ENCODE results near the gene PAWR.

PAWR gene

GRCh38 chr12:79680051-79680450 lies 10.7 kb downstream of the PAWR start:
- in situ Hi-C loops (cut with MboI; ENCODE audit: low sequenced_read_pairs) = no loop called here
- H3K36me3 ChIP-seq (replicated peaks) = peaks cover 12% of the 10 kb centered on the region
- H3K9me3 ChIP-seq = no peaks in the 10 kb centered on the region; the same call in 1 of the 2 replicates
- H3K4me3 ChIP-seq = no peak overlapping the region
- H3K27me3 ChIP-seq (ENCODE audit: low read depth) = no peaks in the 10 kb centered on the region
- no peak for DNase-seq (ENCODE audit: low spot score in 2 of 2)
- H3K4me1 ChIP-seq = peaks cover 46% of the 10 kb centered on the region

GRCh38 chr12:79678306-79678705 lies 12.5 kb downstream of the PAWR start:
- H3K4me1 ChIP-seq = peaks cover 41% of the 10 kb centered on the region
- in situ Hi-C loops (cut with MboI; ENCODE audit: low sequenced_read_pairs) = no loop called here
- peaks cover 2% of the 10 kb centered on the region for H3K9me3 ChIP-seq
- no peak for DNase-seq (ENCODE audit: low spot score in 2 of 2)
- no peak overlapping the region for H3K4me3 ChIP-seq
- H3K36me3 ChIP-seq (replicated peaks) = peaks cover 9% of the 10 kb centered on the region
- no peaks in the 10 kb centered on the region for H3K27me3 ChIP-seq (ENCODE audit: low read depth)

DNA sequence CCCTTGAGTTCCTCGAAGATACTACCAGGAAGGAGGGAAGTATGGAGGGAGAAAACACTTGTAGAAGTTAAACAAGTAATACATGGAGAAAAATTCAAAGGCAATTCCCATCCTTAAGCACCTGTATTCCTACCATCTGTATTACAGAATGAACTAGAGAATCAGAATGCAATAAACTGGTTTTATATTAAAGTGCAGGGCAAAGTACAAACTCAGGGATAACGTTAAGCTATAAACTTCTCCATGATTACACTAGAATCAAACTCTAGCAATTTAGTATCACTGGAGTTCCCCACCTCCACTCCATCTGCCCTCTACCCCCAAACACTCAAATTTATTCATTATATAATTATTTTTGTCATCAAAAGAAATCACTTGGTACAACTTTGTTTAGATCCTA lies 13.1 kb downstream of the PAWR start:
- Histone ChIP-seq H3K27me3 (ENCODE audit: low read depth) (no peaks in the 10 kb centered on the region), H3K4me1 (peaks cover 36% of the 10 kb centered on the region), H3K4me3 (no peak overlapping the region), H3K36me3 (replicated peaks) (peaks cover 9% of the 10 kb centered on the region), H3K9me3 (peaks cover 2% of the 10 kb centered on the region)
- in situ Hi-C loops (cut with MboI; ENCODE audit: low sequenced_read_pairs) = no loop called here
- DNase-seq (ENCODE audit: low spot score in 2 of 2) = no peak

DNA sequence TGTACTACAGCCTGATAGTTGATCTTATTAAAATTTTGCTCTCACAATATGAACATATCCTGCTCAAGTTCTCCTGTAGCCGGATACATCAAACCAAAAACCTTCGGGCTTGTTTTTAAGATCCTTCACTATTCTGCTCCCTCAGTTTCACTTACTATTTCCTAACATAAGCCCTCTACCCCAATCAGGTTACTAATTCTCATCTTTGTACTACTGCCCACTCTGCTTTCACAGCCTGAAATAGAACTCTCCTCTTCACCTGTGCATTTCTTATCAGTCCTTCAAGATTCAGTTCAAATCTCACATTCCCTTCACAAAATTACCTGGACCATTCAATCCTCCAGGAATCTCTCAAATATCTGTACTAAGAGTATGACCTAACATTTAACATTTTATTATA lies 14.2 kb downstream of the PAWR start:
- Histone ChIP-seq H3K27me3 (ENCODE audit: low read depth) (no peaks in the 10 kb centered on the region), H3K9me3 (peaks cover 2% of the 10 kb centered on the region), H3K36me3 (replicated peaks) (peaks cover 9% of the 10 kb centered on the region), H3K4me1 (peaks cover 27% of the 10 kb centered on the region), H3K4me3 (no peak overlapping the region)
- DNase-seq (ENCODE audit: low spot score in 2 of 2) = no peak
- in situ Hi-C loops (cut with MboI; ENCODE audit: low sequenced_read_pairs) = no loop called here

DNA sequence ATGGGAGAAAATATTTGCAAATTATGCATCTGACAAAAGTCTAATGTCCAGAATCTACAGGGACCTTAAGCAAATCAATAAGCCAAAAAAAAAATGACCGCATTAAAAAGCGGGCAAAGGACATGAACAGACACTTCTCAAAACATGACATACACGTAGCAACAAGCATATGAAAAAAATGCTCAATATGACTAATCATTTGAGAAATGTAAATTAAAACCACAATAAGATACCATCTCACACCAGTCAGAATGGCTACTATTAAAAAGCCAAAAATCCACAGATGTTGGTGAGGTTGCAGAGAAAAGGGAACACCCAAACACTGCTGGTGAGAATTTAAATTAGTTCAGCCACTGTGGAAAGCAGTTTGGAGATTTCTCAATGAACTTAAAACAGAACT lies 16.1 kb downstream of the PAWR start:
- in situ Hi-C loops (cut with MboI; ENCODE audit: low sequenced_read_pairs) = no loop called here
- H3K4me1 ChIP-seq = peaks cover 18% of the 10 kb centered on the region

DNA sequence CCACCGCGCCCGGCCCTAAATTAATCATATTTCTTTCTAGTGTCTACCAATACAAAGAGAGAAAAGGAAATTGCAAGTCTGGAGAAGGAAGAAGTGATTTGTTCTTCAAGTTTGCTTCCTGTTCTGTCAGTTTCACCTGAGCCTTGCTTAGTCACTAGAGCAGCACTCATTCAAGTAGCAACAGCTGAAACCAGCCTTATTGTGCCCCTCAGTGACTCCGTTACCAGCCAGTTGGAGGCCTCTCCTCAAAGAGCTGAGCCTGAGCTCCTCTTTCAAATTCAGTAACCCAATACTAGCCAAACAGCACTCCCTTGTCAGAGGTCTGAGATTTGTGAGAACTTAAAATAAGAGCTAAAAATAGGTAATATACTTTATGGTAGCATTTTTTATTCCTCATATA lies 17.4 kb downstream of the PAWR start:
- H3K9me3 ChIP-seq = peaks cover 2% of the 10 kb centered on the region
- peaks cover 7% of the 10 kb centered on the region for H3K4me1 ChIP-seq
- H3K36me3 ChIP-seq (replicated peaks) = peaks cover 12% of the 10 kb centered on the region
- no peak overlapping the region for H3K4me3 ChIP-seq
- H3K27me3 ChIP-seq (ENCODE audit: low read depth) = no peaks in the 10 kb centered on the region
- in situ Hi-C loops (cut with MboI; ENCODE audit: low sequenced_read_pairs) = no loop called here
- no peak for DNase-seq (ENCODE audit: low spot score in 2 of 2)

More for the DNA sequence above, 16.1 kb downstream of the PAWR start:
- H3K9me3 ChIP-seq = peaks cover 2% of the 10 kb centered on the region
- peaks cover 9% of the 10 kb centered on the region for H3K36me3 ChIP-seq (replicated peaks)
- DNase-seq (ENCODE audit: low spot score in 2 of 2) = no peak
- H3K27me3 ChIP-seq (ENCODE audit: low read depth) = no peaks in the 10 kb centered on the region
- no peak overlapping the region for H3K4me3 ChIP-seq

DNA sequence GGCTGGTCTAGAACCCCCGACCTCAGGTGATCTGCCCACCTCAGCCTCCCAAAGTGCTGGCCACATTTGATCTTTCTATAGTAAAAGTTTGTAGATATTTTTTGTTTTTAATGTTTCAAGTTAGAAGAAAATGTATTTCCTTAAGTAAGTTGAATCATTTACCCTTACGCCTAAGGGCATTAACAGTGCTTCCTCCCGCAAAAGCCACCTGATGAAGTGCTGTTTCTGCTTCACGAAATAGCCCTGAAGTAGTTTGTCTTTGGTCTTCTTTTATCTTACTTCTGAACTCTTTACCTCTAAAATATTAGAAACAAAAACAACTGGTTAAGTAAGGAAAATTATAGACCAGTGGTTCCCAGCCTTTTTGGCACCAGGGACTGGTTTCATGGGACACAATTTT lies 22.7 kb downstream of the PAWR start:
- in situ Hi-C loops (cut with MboI; ENCODE audit: low sequenced_read_pairs) = no loop called here
- Histone ChIP-seq H3K9me3 (no peaks in the 10 kb centered on the region), H3K4me1 (peaks cover 4% of the 10 kb centered on the region), H3K36me3 (replicated peaks) (peaks cover 12% of the 10 kb centered on the region), H3K27me3 (ENCODE audit: low read depth) (no peaks in the 10 kb centered on the region), H3K4me3 (no peak overlapping the region)
- no peak for DNase-seq (ENCODE audit: low spot score in 2 of 2)

DNA sequence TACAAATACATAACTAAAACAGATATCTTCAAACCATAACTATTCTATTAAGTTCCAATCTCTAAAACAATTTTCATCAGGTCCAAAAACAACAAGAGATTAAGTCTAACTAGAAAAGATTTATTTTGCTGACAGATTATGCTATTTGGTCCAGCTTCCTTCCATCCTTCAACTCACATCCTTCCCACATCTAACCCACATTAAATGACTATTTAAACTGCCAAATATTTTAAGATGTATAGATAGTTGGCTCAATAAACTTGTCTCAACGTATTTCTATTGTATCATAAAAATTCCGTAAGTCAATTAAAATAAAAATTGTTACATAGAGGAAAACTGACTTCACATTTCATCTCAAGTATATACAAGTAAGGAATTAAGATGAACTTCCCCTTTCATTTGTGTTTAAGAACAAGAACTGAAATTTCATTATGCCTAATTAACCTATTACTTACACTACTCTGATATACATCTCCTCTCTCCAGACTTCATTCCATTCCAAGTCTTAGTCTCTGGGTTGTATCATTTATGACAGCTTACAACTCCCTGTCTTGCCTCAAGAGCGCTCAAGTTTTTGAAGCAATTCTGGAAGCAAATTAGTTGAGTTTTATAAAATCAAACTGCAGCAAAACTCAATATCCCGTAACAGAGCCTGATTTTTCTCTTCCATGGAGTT lies 25.4 kb downstream of the PAWR start:
- peaks cover 12% of the 10 kb centered on the region for H3K36me3 ChIP-seq (replicated peaks)
- H3K9me3 ChIP-seq = no peaks in the 10 kb centered on the region
- DNase-seq (ENCODE audit: low spot score in 2 of 2) = no peak
- H3K4me1 ChIP-seq = peaks cover 19% of the 10 kb centered on the region
- H3K27me3 ChIP-seq (ENCODE audit: low read depth) = no peaks in the 10 kb centered on the region
- in situ Hi-C loops (cut with MboI; ENCODE audit: low sequenced_read_pairs) = no loop called here
- no peak overlapping the region for H3K4me3 ChIP-seq

DNA sequence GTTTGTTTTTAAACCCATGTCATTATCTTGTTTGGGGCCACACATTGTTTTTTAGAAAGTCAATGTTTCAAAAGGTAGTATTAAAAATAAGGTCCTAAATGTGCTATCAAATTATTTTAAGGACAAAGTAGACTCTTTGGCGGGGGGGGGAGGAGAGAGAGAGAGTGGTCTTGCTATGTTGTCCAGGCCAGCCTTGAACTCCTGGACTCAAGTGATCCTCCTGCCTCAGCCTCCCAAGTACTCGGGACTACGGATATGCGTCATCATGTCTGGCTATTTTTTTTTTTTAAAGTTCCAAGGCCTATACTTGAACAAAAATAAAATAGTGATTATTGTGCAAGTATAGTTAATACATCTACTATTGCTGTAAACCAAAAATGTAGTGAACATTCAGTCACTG lies 26.2 kb downstream of the PAWR start:
- no peaks in the 10 kb centered on the region for H3K27me3 ChIP-seq (ENCODE audit: low read depth)
- in situ Hi-C loops (cut with MboI; ENCODE audit: low sequenced_read_pairs) = no loop called here
- peaks cover 12% of the 10 kb centered on the region for H3K36me3 ChIP-seq (replicated peaks)
- no peak overlapping the region for H3K4me3 ChIP-seq
- no peaks in the 10 kb centered on the region for H3K9me3 ChIP-seq
- DNase-seq (ENCODE audit: low spot score in 2 of 2) = no peak
- H3K4me1 ChIP-seq = peaks cover 27% of the 10 kb centered on the region

GRCh38 chr12:79662046-79662811 lies 28.5 kb downstream of the PAWR start:
- no peak overlapping the region for H3K4me3 ChIP-seq
- no peaks in the 10 kb centered on the region for H3K27me3 ChIP-seq (ENCODE audit: low read depth)
- in situ Hi-C loops (cut with MboI; ENCODE audit: low sequenced_read_pairs) = no loop called here
- no peaks in the 10 kb centered on the region for H3K9me3 ChIP-seq
- no peak for DNase-seq (ENCODE audit: low spot score in 2 of 2)
- peaks cover 37% of the 10 kb centered on the region for H3K4me1 ChIP-seq
- H3K36me3 ChIP-seq (replicated peaks) = peaks cover 6% of the 10 kb centered on the region

GRCh38 chr12:79661629-79662028 lies 29.1 kb downstream of the PAWR start:
- H3K4me1 ChIP-seq = peaks cover 37% of the 10 kb centered on the region
- in situ Hi-C loops (cut with MboI; ENCODE audit: low sequenced_read_pairs) = no loop called here
- no peak overlapping the region for H3K4me3 ChIP-seq
- peaks cover 6% of the 10 kb centered on the region for H3K36me3 ChIP-seq (replicated peaks)
- DNase-seq (ENCODE audit: low spot score in 2 of 2) = no peak
- no peaks in the 10 kb centered on the region for H3K27me3 ChIP-seq (ENCODE audit: low read depth)
- H3K9me3 ChIP-seq = no peaks in the 10 kb centered on the region

DNA sequence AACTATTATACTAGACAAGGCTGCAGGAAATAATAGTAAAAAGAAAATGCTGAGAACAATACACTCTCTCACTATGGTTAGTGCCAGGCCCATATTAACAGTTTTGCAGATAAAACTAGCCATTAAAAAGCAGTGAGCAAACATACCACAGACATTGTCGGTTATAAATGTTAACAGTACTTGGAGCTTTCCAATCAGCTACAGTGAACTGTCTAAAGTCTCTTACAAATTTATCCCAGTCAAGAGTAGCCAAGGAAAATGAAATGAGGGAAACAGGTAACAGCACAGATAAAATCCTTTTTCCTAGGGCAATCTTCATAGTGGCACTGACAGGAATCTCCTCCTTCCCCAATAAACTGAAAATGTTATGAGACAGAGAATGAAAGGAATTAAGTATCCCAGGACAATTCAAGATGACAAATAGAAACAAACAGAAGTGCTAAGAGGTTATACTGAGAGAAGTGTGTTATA lies 30.8 kb downstream of the PAWR start:
- H3K9me3 ChIP-seq = no peaks in the 10 kb centered on the region
- H3K4me1 ChIP-seq = peaks cover 47% of the 10 kb centered on the region
- H3K27me3 ChIP-seq (ENCODE audit: low read depth) = no peaks in the 10 kb centered on the region
- H3K36me3 ChIP-seq (replicated peaks) = no peaks in the 10 kb centered on the region
- DNase-seq (ENCODE audit: low spot score in 2 of 2) = peak in 1 of 2 experiments; percentile 86
- no peak overlapping the region for H3K4me3 ChIP-seq
- in situ Hi-C loops (cut with MboI; ENCODE audit: low sequenced_read_pairs) = no loop called here

DNA sequence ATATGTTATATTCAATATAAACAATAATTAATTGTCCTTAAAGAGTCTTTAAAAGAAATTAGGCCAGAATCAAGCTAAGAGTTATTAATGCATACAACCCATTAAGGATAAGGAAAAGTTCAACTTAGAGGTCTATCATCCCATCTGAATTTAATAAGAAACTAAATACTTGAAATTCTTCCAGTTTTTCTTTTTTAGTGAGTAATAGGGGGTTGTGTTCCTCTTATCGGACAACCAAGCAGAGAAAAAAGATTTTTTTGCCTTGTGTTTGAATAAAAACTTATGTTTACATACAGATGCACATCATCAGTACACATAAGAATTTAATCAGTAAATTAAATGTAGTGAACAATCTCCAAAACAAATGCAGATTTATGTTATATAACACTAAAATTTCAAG lies 32.5 kb downstream of the PAWR start:
- in situ Hi-C loops (cut with MboI; ENCODE audit: low sequenced_read_pairs) = no loop called here
- Histone ChIP-seq H3K4me1 (peaks cover 63% of the 10 kb centered on the region), H3K4me3 (no peak overlapping the region), H3K36me3 (replicated peaks) (no peaks in the 10 kb centered on the region), H3K27me3 (ENCODE audit: low read depth) (no peaks in the 10 kb centered on the region), H3K9me3 (no peaks in the 10 kb centered on the region)
- no peak for DNase-seq (ENCODE audit: low spot score in 2 of 2)

GRCh38 chr12:79657136-79657535 lies 33.6 kb downstream of the PAWR start:
- Histone ChIP-seq H3K27me3 (ENCODE audit: low read depth) (no peaks in the 10 kb centered on the region), H3K9me3 (no peaks in the 10 kb centered on the region), H3K4me1 (peaks cover 61% of the 10 kb centered on the region), H3K4me3 (no peak overlapping the region), H3K36me3 (replicated peaks) (no peaks in the 10 kb centered on the region)
- in situ Hi-C loops (cut with MboI; ENCODE audit: low sequenced_read_pairs) = no loop called here
- no peak for DNase-seq (ENCODE audit: low spot score in 2 of 2)

All from HAP-1 (cell line).